Measurements from ENCODE around the gene HNRNPA1.
"Not testable (repeated sequence)": the region's sequence is repeated elsewhere in the genome, so short reads cannot be mapped to it uniquely, and the experiment has no call there.

The HNRNPA1 gene

DNA sequence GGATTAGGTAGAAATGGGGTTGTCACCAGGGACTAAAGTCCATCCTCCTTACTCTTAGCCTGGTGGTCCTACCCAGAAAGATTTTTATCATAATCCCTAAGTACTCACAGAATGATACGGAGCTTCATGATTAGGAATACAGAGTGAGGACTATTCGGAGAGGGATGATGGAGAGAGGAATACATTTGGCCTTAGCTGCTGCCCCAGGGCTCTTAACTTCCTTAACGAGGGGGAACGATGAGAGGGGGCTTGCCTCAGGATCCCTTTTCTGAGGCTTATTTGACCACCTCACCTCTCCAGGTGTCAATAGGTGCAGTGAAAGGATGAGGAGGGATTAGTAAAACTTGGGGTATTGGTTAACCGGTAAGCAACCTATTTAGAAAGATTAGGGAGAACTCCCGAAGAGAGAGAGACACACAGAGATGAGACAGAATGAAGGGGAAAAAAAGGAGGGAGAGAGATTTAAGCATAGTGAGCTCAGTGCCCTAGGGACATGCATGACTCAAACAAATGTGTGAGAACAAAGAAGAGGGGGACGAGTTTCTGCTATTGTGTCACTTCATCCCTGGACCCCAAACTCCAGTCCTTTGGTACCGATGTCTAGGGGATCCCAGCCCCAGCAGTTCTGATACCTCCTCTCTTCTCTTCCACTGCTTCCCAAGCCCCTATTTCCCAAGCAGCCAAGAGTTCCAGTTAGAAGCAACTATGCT, 19.1 kb downstream of the HNRNPA1 start:
- no peak for FAIRE-seq

DNA sequence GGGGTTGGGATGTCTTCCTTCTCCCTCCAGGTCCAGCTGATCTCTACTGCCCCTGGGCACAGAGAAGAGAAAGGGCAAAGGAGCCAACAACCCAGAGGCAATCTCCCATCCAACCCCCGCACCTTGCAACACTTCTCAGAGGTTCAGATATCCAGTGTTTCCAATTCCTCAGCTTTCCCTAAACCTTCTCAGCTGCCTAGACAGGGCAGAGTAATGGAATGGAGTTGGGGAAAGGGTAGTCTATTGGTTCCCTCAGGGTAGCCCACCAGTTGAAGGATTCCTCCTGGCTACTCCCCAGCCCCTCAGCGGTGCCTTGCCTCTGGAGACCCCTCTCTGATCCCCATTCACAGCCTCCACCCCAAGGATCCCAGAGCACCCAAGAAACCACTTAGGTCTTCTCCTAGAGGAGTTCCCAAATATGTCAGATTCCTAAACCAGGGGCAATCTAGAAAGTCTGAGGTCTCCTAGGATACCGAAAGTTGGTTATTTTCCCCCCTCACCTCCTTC, 19.8 kb downstream of the HNRNPA1 start:
- no peak for FAIRE-seq

DNA sequence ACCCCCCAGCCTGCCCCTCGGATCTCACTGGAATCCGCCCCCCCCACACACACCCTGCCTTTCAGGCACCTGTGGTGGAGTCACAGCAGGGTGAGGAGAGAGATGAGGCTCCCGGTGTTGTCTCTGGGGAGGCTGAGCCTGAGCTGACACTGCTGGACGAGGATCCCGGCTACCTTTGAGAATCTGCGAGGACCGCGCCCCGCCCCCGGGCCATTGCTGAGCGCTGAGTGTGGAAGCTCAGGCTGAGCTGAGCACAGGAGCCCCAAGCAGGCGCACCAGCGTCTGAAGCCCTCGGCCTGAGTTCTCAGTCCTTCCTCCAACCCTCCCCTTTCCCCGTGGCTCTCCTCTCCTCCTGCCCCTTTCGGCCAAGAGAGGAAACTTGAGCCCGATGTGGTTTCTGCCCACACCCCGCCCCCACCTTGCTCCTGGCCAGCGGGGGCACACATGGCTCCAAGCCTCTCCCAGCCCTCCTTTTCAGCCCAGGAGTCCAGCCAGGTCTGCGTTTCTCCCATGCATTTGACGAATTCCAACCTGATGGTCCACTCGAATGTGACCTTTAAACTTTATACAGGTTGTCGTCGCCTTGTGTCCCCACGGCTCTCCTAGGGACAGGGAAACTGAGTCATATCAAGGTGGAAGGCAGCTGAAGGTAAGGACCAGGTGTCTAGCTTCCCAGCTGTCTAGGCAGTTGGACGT, 20.4 kb downstream of the HNRNPA1 start, which contains the start of gene NFE2:
TSS of gene NFE2 (minus strand) at position 284 of the 696 bp plus-strand sequence. CDS start 5,767 bp downstream, outside the sequence.
- no peak for FAIRE-seq

DNA sequence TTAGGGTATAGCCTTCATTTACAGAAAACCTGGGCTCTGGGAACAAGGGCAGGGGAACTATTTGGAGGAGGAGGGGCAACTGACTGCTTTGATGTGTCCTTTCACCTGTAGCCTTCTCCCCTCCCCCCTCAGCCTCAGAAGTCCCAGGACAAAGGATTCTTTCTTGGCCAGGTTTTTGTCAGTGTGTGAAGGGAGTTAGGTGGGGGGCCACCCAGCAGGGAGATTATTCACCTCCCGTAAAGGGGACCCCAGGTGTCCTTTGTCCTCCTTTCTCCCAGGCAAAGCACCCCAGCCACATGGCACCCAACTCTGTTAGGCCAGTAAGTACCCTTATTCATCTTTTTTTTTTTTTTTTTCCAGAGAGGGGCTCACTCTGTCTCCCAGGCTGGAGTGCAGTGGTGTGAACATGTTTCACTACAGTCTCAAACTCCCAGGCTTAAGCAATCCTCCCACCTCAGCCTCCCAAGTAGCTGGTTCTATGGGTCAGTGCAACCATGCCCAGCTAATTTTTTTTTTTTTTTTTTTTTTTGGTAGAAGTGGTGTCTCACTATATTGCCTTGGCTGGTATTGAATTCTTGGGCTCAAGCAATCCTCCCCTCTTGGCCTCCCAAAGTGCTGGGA, 21.0 kb downstream of the HNRNPA1 start:
- FAIRE-seq, result no peak

DNA sequence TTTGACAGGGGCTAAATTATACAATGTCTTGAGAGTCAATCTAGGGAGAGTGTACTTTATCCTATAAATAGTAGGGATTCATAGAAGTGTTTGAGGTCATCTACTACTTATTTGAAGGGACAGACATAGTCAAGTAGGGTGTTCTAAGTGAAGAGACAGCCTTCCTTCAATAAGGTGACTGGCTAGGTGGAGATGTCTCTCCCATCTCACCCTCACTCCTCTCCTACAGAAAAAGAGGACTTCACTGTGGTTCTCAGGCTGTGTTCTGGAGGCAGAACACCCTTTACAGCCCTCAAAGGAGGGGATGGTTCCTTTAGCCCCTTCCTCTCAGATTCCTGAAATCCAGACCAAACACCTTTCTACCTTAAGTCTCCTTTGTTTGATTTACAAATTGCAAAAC, 23.1 kb downstream of the HNRNPA1 start:
- FAIRE-seq, result no peak

DNA sequence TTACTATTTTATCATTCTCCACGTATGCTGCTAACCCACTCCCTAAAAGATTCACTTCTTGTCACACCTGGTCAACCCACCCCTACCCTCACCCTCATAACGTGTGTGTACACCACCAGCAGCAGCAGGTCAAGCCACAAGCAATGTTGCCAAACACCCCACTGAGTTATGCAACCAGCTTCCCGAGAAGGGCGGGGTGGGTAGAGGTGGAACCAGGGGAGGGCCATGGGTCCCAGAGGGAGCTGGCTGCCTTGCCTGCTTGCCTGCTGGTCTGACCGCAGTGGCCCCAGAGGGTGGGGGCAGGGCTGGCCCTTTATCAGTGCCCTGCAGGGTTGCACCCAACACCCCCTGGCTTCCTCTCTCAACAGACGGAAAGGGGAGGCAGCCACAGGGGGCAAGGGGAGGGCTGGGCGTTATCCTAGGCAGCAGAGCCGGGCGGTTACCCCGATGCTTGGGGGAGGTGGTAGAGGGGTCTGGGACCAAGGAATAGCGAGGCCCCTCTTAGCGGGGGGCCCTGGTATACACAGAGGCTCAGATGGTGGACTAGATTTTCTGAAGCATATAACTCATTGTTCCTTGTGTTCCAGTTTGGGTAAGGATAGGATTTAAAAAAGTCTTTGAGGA, 23.8 kb downstream of the HNRNPA1 start:
- FAIRE-seq, result no peak

DNA sequence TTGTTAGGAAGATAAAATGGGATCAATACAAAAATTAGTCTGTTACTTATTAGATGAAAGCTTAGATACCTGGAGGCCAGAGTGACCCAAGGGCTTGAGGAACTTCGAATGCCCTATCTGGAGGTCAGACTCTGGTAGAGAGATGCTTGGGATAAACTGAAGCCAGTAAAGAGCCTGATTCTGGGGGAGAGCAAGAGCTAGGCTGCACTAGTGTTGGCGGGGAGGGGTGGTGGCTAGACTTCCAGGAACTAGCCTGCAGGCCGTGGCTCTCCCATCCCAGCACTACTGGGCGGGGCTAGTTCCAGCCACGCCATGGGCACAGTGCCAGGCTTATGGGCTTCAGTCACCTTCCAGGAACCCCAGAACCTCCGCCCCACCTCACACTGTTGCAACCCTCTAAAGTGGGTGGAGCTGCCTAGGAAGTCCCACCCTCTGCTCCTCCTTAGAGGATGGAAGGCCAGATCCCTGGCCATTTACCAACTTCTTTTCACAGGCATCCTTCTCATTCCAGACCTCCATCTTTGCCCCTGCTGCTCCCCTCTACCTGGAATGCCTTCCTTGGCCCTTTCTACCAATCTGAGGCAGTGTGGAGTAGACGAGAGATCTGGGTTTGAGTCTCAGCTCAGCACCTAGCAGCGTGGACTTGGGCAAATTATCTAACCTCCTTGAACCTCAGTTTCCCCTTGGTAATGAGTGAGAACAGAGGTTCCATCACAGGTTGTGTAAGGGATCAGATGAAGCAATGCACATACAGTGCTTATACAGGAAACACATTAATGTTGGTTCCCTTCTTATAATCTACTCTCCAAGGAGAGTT, 26.6 kb downstream of the HNRNPA1 start:
- FAIRE-seq, result no peak

DNA sequence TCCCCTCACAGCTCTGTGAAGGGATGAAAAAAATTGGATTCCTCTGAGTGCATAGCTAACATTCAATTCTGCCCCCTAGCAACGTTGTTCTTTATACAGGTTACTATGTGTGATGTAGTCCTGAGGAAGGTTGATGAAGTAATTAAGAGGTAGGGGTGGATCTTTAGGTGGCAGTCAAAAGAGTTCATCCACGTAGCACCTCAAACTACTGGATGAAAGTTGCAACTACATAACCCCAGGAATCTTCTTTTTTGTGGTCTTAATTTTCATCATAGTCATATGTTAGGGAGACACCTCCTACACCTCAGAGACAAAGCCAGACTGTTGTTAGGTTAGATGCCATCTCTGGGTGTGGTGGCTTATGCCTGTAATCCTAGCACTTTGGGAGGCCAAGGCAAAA, 30.5 kb downstream of the HNRNPA1 start:
- no peak for FAIRE-seq

DNA sequence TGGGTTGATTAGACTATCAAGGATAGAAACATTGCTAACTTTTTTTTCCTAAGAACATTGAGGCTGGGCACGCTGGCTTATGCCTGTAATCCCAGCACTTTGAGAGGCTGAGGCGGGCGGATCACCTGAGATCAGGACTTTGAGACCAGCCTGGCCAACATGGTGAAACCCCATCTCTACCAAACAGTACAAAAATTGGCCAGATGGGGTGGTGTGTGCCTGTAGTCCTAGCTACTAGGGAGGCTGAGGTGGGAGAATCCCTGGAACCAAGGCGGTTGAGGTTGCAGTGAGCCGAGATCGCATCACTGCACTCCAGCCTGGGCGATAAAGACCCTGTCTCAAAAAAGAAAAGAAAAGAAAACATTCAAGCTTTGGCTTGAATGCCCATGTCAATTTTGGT, 31.8 kb downstream of the HNRNPA1 start:
- not testable (repeated sequence) for FAIRE-seq

DNA sequence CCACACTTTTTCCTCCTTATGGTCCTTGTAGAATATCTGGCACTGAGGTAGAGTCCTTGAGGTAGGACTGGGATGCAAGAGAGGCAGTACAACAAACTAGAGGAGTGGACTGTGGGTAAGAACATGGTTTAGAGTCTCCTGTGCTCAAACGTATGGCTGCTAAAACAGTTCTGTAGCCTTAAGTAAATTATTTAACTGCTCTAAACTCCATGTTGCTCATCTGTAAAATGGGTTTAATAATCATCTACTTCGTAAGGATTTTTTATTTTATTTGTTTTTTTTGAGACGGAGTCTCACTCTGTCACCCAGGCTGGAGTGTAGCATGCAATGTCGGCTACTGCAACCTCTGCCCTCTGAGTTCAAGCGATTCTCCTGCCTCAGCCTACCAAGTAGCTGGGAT, 40.8 kb downstream of the HNRNPA1 start:
- FAIRE-seq, result no peak

DNA sequence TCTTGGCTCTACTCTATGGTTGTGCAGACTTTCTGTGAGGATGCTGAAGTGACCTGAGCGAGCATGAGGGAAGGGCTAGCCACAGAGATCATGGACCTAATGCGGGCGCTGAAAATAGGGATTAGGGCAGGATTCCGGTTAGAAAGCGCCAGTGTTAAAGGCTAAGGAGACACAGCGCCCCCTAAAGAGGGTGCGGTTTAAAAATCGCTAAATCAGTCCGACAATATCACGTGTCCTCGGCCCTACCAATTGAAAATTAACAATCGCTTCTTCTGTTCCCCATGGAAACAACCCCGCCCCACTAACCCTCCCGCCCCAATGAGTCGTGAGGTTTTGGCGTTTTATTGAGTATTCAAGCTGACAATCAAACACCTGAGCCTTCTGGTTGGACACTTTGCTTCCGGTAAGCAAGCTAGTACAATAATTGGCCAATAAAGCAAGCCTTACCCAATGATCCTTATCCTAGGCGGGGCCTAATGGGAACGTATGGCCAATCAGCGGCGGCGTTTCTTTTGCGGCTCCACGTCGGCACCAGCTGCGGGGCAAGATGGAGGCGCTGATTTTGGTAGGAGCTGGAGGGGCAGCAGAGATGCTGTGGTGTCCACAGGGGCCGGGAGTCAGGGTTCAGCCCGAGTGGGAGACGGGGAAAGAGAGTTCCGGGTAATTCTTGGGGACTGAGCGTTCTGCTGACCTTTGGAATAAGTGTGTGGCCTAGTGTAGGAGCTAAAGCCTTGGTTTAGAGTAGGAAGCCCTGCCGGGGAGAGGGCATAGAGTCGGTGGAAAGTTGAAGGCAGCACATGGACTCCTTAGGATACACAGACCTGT, 44.3 kb downstream of the HNRNPA1 start, which contains the start of gene COPZ1:
TSS of gene COPZ1 (plus strand) at position 515 of the 825 bp plus-strand sequence. CDS start at position 548, 33 bp downstream.
- FAIRE-seq, result no peak

DNA sequence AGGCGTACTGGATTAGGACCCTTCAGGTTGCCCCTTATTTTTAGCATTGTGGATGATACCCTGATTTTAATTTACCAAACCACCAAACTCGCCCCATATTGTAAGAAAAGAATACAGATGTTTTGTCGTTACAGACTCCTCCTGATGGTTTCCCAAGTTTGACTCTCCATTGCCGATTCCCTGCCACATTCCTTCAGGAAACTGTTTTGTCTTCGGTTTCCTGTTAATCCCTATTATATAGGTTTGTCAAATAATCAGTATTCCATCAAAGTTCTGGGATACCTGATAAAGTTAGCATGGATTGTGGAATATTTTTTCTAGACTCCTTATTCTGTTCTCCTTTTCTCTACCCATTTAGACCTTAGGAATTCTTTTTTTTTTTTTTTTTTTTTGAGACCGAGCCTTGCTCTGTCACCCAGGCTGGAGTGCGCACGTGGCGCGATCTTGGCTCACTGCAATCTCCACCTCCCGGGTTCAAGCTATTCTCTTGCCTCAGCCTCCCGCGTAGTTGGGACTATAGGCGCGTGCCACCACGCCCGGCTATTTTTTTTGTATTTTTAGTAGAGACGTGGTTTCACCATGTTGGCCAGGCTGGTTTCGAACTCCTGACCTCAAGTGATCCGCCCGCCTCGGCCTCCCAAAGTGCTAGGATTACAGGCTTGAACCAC, 45.0 kb downstream of the HNRNPA1 start:
- FAIRE-seq, result not testable (repeated sequence)

DNA sequence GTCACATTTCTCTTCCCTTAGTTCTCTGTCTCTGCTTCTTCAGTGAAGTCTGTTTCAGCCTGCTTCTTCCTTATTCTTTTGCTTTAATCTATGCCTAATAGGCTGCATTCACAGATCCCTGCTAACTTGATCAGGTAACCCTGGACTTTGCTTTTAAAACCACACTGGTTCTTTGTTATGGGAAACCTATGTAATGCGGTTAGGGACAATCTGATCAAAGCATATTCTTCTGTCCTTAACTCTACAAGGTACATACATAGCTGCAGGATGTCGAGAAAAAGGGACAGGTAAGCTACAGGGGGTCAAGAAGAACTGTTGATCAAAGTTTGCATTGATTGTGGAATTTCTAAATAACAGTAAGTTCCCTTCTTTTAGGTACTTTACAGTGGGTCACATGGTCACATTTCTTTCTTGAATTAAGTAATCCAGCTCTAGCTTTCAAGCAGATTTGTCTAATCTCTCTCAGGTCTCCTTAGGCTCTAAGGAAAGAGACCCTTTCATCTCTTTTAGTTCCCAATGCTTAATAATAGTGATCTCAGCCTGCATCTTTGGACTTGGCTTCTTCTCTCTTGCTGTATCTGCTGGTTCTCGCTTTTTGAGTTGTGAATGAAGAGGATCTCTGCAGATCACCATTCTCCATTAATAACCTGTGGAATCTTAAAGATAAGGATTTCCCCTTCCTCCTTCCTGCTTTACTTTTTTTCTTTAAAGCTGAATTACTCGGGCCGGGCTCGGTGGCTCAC, 48.2 kb downstream of the HNRNPA1 start:
- no peak for FAIRE-seq

DNA sequence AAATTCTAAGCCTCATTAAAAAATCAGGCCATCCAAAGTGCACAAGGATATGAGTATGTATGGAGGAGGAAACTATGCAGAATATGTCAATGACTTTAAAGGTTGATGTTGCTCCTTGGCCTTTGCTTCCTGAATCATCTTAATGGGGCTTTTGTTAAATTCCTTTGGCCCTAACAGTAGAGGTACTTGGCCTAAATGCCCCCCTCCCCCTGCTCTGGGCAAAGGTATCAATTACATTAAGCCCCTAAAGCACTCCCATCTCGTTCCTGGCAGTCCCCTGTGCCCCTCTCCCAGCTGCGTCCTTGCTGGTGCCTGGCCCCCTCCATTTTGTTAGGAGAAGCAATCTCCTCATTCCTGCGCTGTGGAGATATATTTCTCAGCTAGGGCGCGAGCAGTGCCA, 49.2 kb downstream of the HNRNPA1 start:
- FAIRE-seq, result no peak

DNA sequence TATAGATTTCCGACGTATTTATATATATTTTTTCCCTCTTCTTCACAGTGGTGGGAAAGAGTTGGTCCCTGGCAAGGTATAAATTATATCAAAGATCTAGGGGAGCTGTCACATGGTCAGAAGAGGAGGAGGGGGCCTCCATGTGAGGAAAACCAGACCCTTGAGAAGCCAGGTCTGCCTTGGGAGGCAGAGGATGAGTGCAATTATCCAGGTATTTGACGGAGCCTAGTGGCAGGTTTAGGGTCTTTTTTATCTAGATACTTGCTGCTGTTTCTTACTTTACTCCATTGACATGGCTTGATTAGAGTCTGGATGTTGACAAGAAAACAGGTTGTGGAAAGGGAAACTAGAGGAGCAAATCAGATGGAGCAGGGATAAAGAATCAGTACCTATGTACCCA, 49.9 kb downstream of the HNRNPA1 start:
- no peak for FAIRE-seq

DNA sequence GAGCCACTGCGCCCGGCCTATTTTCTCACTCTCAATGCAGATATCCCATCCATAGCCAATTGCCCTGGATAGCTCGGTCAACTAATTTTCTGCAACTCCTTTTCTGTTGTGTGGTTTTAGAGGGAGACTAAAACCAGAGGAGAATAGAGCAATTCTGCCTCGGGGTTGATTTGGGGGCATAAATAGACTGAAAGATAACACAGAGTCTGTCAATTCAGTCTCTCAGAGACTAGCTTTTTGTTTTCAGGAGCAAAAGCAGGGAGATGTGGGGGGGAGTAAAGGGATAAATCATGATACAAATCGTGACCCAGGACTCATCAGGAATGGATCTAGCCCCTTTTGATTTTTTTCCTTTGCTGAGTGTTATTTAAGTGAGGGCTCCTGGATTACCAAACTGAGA, 50.9 kb downstream of the HNRNPA1 start:
- no peak for FAIRE-seq

DNA sequence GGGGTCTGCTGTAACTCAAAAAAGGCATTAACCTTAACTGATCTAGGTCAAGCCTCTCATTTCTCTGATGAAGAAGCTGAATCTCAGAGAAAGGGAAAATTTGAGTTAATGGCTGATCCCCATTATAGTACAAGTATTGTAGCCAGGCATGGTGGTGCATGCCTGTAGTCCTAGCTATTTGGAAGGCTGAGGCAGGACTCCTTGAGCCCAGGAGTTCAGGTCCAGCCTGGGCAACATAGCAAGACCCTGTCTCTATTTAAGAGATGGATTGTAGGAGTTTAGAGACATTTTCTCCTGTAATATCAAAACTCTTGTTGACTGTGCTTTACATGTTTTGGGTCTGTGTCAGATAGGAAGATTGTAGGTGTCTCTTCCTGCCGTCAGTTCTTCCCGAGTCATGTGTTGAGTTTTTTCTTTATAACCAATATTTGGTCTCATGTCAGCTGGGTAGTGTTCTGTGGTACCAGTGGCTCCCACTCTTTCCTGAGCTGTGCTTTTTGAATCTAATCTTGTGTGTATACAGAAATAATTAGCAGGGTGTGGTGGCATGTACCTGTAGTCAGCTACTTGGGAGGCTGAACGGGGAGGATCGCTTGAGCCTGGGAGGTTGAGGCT, 53.0 kb downstream of the HNRNPA1 start:
- FAIRE-seq, result no peak
